ENCODE measurements around the gene LINGO3. TPM values are rescaled to one million over a fixed set of nuclear protein-coding genes. Genes with fewer than 3 reads are reported as not detected.

The LINGO3 gene
- total RNA-seq, 1 donor from 2014 or later, result not detected

DNA sequence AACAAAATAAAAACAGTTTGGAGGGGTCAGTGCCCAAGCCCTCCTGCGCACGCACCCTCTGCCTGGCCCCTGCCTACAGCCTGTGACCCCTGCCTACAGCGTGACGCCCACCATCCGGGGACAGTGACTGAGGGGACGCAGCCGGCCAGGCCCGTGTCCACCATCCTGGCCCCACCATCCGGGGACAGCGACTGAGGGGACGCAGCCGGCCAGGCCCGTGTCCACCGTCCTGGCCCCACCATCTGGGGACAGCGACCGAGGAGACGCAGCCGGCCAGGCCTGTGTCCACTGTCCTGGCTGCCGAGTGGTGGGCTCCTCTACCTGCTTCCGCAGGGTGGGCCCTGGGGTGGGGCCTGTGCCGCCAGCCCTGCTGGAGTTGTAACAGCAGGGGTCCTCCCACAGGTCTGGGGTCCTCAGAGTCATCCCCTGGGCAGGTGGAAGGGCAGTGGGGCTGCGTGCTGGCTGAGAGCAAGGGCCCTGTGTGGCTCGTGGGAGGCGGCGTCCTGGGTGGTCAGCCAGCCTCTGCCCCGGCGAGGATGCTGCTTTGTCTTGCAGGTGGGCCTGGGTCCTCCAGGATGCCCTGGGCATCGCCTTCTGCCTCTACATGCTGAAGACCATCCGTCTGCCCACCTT is 34.8 kb upstream of the LINGO3 start:
- Histone ChIP-seq H3K4me3 (no peak overlapping the region), H3K27ac (no peak overlapping the region), H3K4me1 (no peaks in the 10 kb centered on the region), H3K27me3 (no peaks in the 10 kb centered on the region), H3K36me3 (peaks cover 0 to 24% of the 10 kb centered on the region in 2 donors), H3K9me3 (no peaks in the 10 kb centered on the region)
- intact Hi-C loops (cut with DNase I), result no loop called here
- DNase-seq (ENCODE audit: extremely low spot score in 2 of 2), result no peak
- TF ChIP-seq, protein P1, sequence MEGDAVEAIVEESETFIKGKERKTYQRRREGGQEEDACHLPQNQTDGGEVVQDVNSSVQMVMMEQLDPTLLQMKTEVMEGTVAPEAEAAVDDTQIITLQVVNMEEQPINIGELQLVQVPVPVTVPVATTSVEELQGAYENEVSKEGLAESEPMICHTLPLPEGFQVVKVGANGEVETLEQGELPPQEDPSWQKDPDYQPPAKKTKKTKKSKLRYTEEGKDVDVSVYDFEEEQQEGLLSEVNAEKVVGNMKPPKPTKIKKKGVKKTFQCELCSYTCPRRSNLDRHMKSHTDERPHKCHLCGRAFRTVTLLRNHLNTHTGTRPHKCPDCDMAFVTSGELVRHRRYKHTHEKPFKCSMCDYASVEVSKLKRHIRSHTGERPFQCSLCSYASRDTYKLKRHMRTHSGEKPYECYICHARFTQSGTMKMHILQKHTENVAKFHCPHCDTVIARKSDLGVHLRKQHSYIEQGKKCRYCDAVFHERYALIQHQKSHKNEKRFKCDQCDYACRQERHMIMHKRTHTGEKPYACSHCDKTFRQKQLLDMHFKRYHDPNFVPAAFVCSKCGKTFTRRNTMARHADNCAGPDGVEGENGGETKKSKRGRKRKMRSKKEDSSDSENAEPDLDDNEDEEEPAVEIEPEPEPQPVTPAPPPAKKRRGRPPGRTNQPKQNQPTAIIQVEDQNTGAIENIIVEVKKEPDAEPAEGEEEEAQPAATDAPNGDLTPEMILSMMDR (IDR thresholded peaks at IDR 0.05), result no peak
- TF ChIP-seq POLR2A (IDR thresholded peaks at IDR 0.05) (no peak), POLR2AphosphoS5 (IDR thresholded peaks at IDR 0.05; ENCODE audit: insufficient read depth in 1 of 2, low read depth in 1 of 2) (no peak)

DNA sequence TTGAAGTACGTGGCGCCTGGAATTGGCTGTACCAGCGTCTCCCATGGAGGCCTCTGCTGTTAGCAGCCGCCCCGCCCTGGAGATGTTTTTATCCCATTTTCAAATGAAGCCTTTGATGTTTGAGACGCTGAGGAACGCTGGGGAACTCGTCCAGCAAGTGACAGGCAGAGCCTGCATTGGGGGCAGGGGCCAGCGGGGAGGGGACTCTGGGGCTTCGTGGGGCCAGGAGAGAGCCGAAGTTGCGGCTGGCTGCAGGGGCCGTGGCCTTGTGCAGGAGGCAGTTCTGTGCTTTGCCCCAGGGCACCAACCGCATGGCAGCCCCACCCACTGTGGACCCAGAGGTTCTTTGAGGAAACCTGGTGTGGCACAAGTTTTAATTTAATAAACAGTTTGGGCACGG is 34.0 kb upstream of the LINGO3 start:
- TF ChIP-seq POLR2AphosphoS5 (IDR thresholded peaks at IDR 0.05; ENCODE audit: insufficient read depth in 1 of 2, low read depth in 1 of 2) (no peak), POLR2A (IDR thresholded peaks at IDR 0.05) (no peak)
- TF ChIP-seq, protein P1 (IDR thresholded peaks at IDR 0.05), result no peak
- H3K27ac ChIP-seq, result no peak overlapping the region
- peaks cover 0 to 24% of the 10 kb centered on the region in 2 donors for H3K36me3 ChIP-seq
- no peaks in the 10 kb centered on the region for H3K9me3 ChIP-seq
- H3K4me3 ChIP-seq, result no peak overlapping the region
- intact Hi-C loops (cut with DNase I), result no loop called here
- no peak for DNase-seq (ENCODE audit: extremely low spot score in 2 of 2)
- H3K27me3 ChIP-seq, result no peaks in the 10 kb centered on the region
- no peaks in the 10 kb centered on the region for H3K4me1 ChIP-seq

DNA sequence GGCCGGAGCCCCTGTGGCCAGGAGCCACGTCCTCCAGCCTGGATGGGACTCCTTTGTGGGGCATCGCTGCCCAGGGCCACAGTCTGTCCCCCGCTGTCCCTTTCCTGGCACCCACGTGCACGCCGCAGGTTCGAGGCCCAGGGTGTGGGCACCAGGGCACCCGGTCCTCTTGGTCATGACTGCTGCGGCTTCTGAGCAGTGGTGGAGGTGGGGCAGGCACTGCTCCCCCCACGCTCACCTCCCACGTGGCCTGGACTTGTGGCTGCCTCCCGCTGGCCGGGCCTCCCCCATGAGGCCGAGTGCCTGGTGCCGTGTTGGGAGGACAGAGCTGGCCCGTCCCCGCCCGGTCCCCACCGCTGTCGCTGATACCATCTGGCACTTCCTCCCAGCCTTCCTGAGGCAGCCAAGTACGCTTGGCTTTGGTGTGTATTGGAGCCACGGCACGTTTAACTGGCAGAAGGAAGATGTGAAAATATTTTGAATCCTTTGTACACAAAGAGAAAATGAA is 33.3 kb upstream of the LINGO3 start:
- Histone ChIP-seq H3K27ac (no peak overlapping the region), H3K27me3 (no peaks in the 10 kb centered on the region), H3K36me3 (peaks cover 0 to 20% of the 10 kb centered on the region in 2 donors), H3K9me3 (no peaks in the 10 kb centered on the region), H3K4me3 (no peak overlapping the region), H3K4me1 (no peaks in the 10 kb centered on the region)
- no peak for TF ChIP-seq POLR2A (IDR thresholded peaks at IDR 0.05)
- TF ChIP-seq POLR2AphosphoS5 (IDR thresholded peaks at IDR 0.05; ENCODE audit: insufficient read depth in 1 of 2, low read depth in 1 of 2), result no peak
- TF ChIP-seq, protein P1 (IDR thresholded peaks at IDR 0.05), result no peak
- intact Hi-C loops (cut with DNase I), result no loop called here
- no peak for DNase-seq (ENCODE audit: extremely low spot score in 2 of 2)

DNA sequence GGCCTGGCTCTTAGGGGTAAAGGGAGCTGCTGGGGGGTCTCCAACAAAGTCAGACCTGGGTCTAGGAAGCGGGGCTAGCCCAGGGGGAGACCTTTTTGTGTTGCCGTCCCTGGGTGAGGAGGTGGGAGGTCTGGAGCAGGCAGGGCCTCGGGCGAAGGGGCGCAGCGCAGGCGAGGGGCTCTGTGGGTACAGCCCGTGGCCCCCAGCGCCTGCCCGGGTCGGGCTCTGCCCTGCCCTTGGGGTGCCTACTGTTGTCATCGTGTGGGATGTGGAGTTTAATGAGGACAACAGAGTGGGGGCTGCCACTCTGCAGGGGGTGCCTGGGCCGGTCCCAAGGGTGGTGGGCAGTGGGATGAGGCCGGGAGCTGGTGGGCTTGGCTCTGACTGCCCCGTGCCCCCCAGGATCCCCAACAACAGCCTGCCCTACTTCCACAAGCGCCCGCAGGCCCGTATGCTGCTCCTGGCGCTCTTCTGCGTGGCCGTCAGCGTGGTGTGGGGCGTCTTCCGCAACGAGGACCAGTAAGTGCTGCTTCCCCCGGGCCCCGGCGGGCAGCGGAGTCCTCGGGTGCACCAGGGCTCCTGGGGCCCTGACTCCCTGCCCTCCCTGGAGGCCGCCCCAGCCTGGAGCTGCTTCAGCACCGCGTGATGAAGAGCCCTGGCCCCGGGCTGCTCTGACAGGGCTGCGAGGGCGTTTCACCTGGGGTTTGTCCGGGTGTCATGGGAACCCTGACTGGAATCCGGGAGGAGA is 32.7 kb upstream of the LINGO3 start:
- H3K4me1 ChIP-seq, result no peaks in the 10 kb centered on the region
- no peak overlapping the region for H3K4me3 ChIP-seq
- DNase-seq (ENCODE audit: extremely low spot score in 2 of 2), result no peak
- H3K9me3 ChIP-seq, result no peaks in the 10 kb centered on the region
- H3K27me3 ChIP-seq, result no peaks in the 10 kb centered on the region
- intact Hi-C loops (cut with DNase I), result no loop called here
- H3K36me3 ChIP-seq, result peaks cover 0 to 20% of the 10 kb centered on the region in 2 donors
- TF ChIP-seq, protein P1 (IDR thresholded peaks at IDR 0.05), result no peak
- TF ChIP-seq POLR2AphosphoS5 (IDR thresholded peaks at IDR 0.05; ENCODE audit: insufficient read depth in 1 of 2, low read depth in 1 of 2) (no peak), POLR2A (IDR thresholded peaks at IDR 0.05) (no peak)
- H3K27ac ChIP-seq, result no peak overlapping the region
